Natural killer cell treated with Interleukin-12 subunit alpha and Interleukin-12 subunit beta and Interleukin-15 and Interleukin-18, amount 100 ng/mL, for 72 hours (primary cell): ENCODE measurements around the gene LRP1. TPM values are rescaled to one million over a fixed set of nuclear protein-coding genes. Genes with fewer than 3 reads are reported as not detected.

Experiments used
- ATAC-seq, 2 donors: fragments of 150-1000 bp; cut with Tn5 transposase in 1 of 2; sonication (Bioruptor Pico), chemical (Tn5 transposase) in 1 of 2; 2 replicates each; pipeline ENCODE4 v1.10.0; 2021
- DNase-seq: peaks from one replicate; pipeline ENCODE4 v3.0.0; 2022; ENCODE audit warnings: low spot score
- H3K27ac Mint-ChIP-seq, 2 donors: 1 replicate in 1 of 2; 2 replicates in 1 of 2; pipeline ENCODE4 v1.8.0; 2022; ENCODE audit warnings: mixed read lengths in 2 of 2, mild to moderate bottlenecking in 1 of 2, moderate library complexity in 1 of 2
- H3K27me3 Mint-ChIP-seq, 2 donors: 1 replicate in 1 of 2; 2 replicates in 1 of 2; pipeline ENCODE4 v1.8.0; 2022; ENCODE audit warnings: mixed read lengths in 2 of 2
- H3K36me3 Mint-ChIP-seq: one replicate; pipeline ENCODE4 v1.8.0; 2022; ENCODE audit warnings: mixed read lengths
- H3K4me1 Mint-ChIP-seq, 2 donors: 1 replicate in 1 of 2; 2 replicates in 1 of 2; pipeline ENCODE4 v1.8.0; 2022; ENCODE audit warnings: low read depth in 2 of 2, mixed read lengths in 2 of 2, mild to moderate bottlenecking in 1 of 2
- H3K4me3 Mint-ChIP-seq: one replicate; pipeline ENCODE4 v1.8.0; 2022; ENCODE audit warnings: mixed read lengths
- H3K9me3 Mint-ChIP-seq: 2 replicates; pipeline ENCODE4 v1.8.0; 2022; ENCODE audit warnings: mixed read lengths
- total RNA-seq, 2 donors: library from RNA; stranded (reverse); gene quantifications; one replicate each; pipeline ENCODE4 v1.2.3, GENCODE V29; 2022

Gene LRP1
- total RNA-seq, 2 donors from 2014 or later = 0.42 to 0.45 TPM

GRCh38 chr12:57154076-57154475, 25.8 kb downstream of the LRP1 start:
- Mint-ChIP-seq H3K4me3 (no peak overlapping the region), H3K36me3 (no peaks in the 10 kb centered on the region), H3K4me1 (peaks cover 17 to 20% of the 10 kb centered on the region in 2 donors), H3K9me3 (no peaks in the 10 kb centered on the region), H3K27ac (no peak overlapping the region), H3K27me3 (peaks cover 0 to 3% of the 10 kb centered on the region in 2 donors)
- no peak for ATAC-seq
- no peak for DNase-seq

GRCh38 chr12:57154804-57155434, 26.6 kb downstream of the LRP1 start:
- no peak overlapping the region for H3K27ac Mint-ChIP-seq
- no peaks in the 10 kb centered on the region for H3K9me3 Mint-ChIP-seq

GRCh38 chr12:57156701-57157403, 28.6 kb downstream of the LRP1 start:
- no peak for DNase-seq
- no peaks in the 10 kb centered on the region for H3K36me3 Mint-ChIP-seq
- no peaks in the 10 kb centered on the region for H3K9me3 Mint-ChIP-seq

More at GRCh38 chr12:57154804-57155434, 26.6 kb downstream of the LRP1 start:
- ATAC-seq = no peak
- H3K36me3 Mint-ChIP-seq = no peaks in the 10 kb centered on the region
- no peak overlapping the region for H3K4me3 Mint-ChIP-seq
- H3K27me3 Mint-ChIP-seq = peaks cover 0 to 3% of the 10 kb centered on the region in 2 donors
- DNase-seq = no peak
- H3K4me1 Mint-ChIP-seq = peaks cover 17 to 20% of the 10 kb centered on the region in 2 donors

GRCh38 chr12:57157588-57158173, 29.4 kb downstream of the LRP1 start:
- peaks cover 0 to 3% of the 10 kb centered on the region in 2 donors for H3K27me3 Mint-ChIP-seq
- peak overlapping the region in 1 of 2 donors; percentile 19 for H3K27ac Mint-ChIP-seq
- ATAC-seq (peak in 1 of 2 donors; percentile 68), DNase-seq (no peak)
- peak overlapping the region; percentile 68 for H3K4me3 Mint-ChIP-seq
- no peaks in the 10 kb centered on the region for H3K36me3 Mint-ChIP-seq
- H3K9me3 Mint-ChIP-seq = no peaks in the 10 kb centered on the region
- peaks cover 20% of the 10 kb centered on the region in 2 donors for H3K4me1 Mint-ChIP-seq

More at GRCh38 chr12:57156701-57157403, 28.6 kb downstream of the LRP1 start:
- Mint-ChIP-seq H3K4me3 (peak overlapping the region; percentile 37), H3K27ac (peak overlapping the region; percentile 19 to 57), H3K4me1 (peaks cover 20% of the 10 kb centered on the region in 2 donors), H3K27me3 (peaks cover 0 to 3% of the 10 kb centered on the region in 2 donors)
- ATAC-seq = peak in 1 of 2 donors; percentile 37

GRCh38 chr12:57158186-57158585, 29.9 kb downstream of the LRP1 start:
- peak overlapping the region; percentile 68 for H3K4me3 Mint-ChIP-seq
- DNase-seq = no peak
- H3K27me3 Mint-ChIP-seq = peaks cover 0 to 3% of the 10 kb centered on the region in 2 donors
- H3K9me3 Mint-ChIP-seq = no peaks in the 10 kb centered on the region
- ATAC-seq = no peak
- peaks cover 20% of the 10 kb centered on the region in 2 donors for H3K4me1 Mint-ChIP-seq
- no peaks in the 10 kb centered on the region for H3K36me3 Mint-ChIP-seq
- H3K27ac Mint-ChIP-seq = peak overlapping the region in 1 of 2 donors; percentile 19

GRCh38 chr12:57158665-57159064, 30.4 kb downstream of the LRP1 start:
- H3K4me3 Mint-ChIP-seq = no peak overlapping the region
- no peak for DNase-seq
- no peaks in the 10 kb centered on the region for H3K36me3 Mint-ChIP-seq
- H3K4me1 Mint-ChIP-seq = peaks cover 20% of the 10 kb centered on the region in 2 donors
- no peak overlapping the region for H3K27ac Mint-ChIP-seq
- H3K9me3 Mint-ChIP-seq = no peaks in the 10 kb centered on the region
- ATAC-seq = no peak
- peaks cover 0 to 3% of the 10 kb centered on the region in 2 donors for H3K27me3 Mint-ChIP-seq

- ATAC-seq (no peak), DNase-seq (no peak)
- peaks cover 20% of the 10 kb centered on the region in 2 donors for H3K4me1 Mint-ChIP-seq
- H3K9me3 Mint-ChIP-seq = no peaks in the 10 kb centered on the region
- peaks cover 0 to 3% of the 10 kb centered on the region in 2 donors for H3K27me3 Mint-ChIP-seq
- no peaks in the 10 kb centered on the region for H3K36me3 Mint-ChIP-seq
- H3K27ac Mint-ChIP-seq = no peak overlapping the region
- H3K4me3 Mint-ChIP-seq = no peak overlapping the region
Observed at GRCh38 chr12:57159311-57159710, 31.0 kb downstream of the LRP1 start.

- no peaks in the 10 kb centered on the region for H3K36me3 Mint-ChIP-seq
- no peak for ATAC-seq
- H3K27ac Mint-ChIP-seq = no peak overlapping the region
- peaks cover 0 to 3% of the 10 kb centered on the region in 2 donors for H3K27me3 Mint-ChIP-seq
- peaks cover 20% of the 10 kb centered on the region in 2 donors for H3K4me1 Mint-ChIP-seq
- no peak for DNase-seq
- H3K4me3 Mint-ChIP-seq = no peak overlapping the region
- no peaks in the 10 kb centered on the region for H3K9me3 Mint-ChIP-seq
Observed at GRCh38 chr12:57160040-57160439, 31.8 kb downstream of the LRP1 start.

- H3K9me3 Mint-ChIP-seq = no peaks in the 10 kb centered on the region
- no peak for ATAC-seq
- H3K27ac Mint-ChIP-seq = no peak overlapping the region
- peaks cover 20% of the 10 kb centered on the region in 2 donors for H3K4me1 Mint-ChIP-seq
- H3K27me3 Mint-ChIP-seq = no peaks in the 10 kb centered on the region
- H3K36me3 Mint-ChIP-seq = no peaks in the 10 kb centered on the region
- no peak overlapping the region for H3K4me3 Mint-ChIP-seq
- no peak for DNase-seq
Observed at GRCh38 chr12:57160741-57161140, 32.5 kb downstream of the LRP1 start.

- Mint-ChIP-seq H3K9me3 (no peaks in the 10 kb centered on the region), H3K27me3 (no peaks in the 10 kb centered on the region), H3K4me3 (no peak overlapping the region), H3K36me3 (no peaks in the 10 kb centered on the region), H3K27ac (no peak overlapping the region), H3K4me1 (peaks cover 19% of the 10 kb centered on the region in 2 donors)
- DNase-seq = no peak
- no peak for ATAC-seq
Observed at GRCh38 chr12:57161491-57161890, 33.2 kb downstream of the LRP1 start.

GRCh38 chr12:57162553-57163125, 34.4 kb downstream of the LRP1 start:
- Mint-ChIP-seq H3K4me3 (no peak overlapping the region), H3K27ac (no peak overlapping the region), H3K4me1 (peaks cover 7 to 10% of the 10 kb centered on the region in 2 donors), H3K36me3 (no peaks in the 10 kb centered on the region), H3K27me3 (no peaks in the 10 kb centered on the region), H3K9me3 (no peaks in the 10 kb centered on the region)
- DNase-seq = no peak
- no peak for ATAC-seq

GRCh38 chr12:57164454-57164853, 36.2 kb downstream of the LRP1 start:
- ATAC-seq (no peak), DNase-seq (no peak)
- Mint-ChIP-seq H3K36me3 (no peaks in the 10 kb centered on the region), H3K27me3 (peaks cover 0 to under 1% of the 10 kb centered on the region in 2 donors), H3K27ac (no peak overlapping the region), H3K9me3 (no peaks in the 10 kb centered on the region), H3K4me1 (peaks cover 0 to 3% of the 10 kb centered on the region in 2 donors), H3K4me3 (no peak overlapping the region)

- no peak overlapping the region for H3K4me3 Mint-ChIP-seq
- ATAC-seq (no peak), DNase-seq (no peak)
- no peaks in the 10 kb centered on the region for H3K36me3 Mint-ChIP-seq
- no peak overlapping the region for H3K27ac Mint-ChIP-seq
- no peaks in the 10 kb centered on the region for H3K9me3 Mint-ChIP-seq
- peaks cover 0 to 3% of the 10 kb centered on the region in 2 donors for H3K4me1 Mint-ChIP-seq
- H3K27me3 Mint-ChIP-seq = peaks cover 0 to 2% of the 10 kb centered on the region in 2 donors
Observed at GRCh38 chr12:57164966-57165625, 36.8 kb downstream of the LRP1 start.
